OCI-LY1 (cell line): ENCODE data around the gene CBR1.

Source experiments
- EZH2 ChIP-seq: fragments of 200-600 bp; sonication (generic), shearing (Covaris generic); IDR thresholded peaks from 2 replicates; pipeline ENCODE4 v1.8.0; 2017; ENCODE audit warnings: borderline replicate concordance, mixed run types, mild to moderate bottlenecking, antibody characterized with exemption, low read length, moderate library complexity, mixed read lengths
- TF ChIP-seq, protein P1 (sequence below): fragments of 200-600 bp; sonication (generic), shearing (Covaris generic); IDR thresholded peaks from 2 replicates; pipeline ENCODE4 v1.5.1; 2017; ENCODE audit warnings: mild to moderate bottlenecking, antibody characterized with exemption, low read length, moderate library complexity, mixed read lengths

DNA sequence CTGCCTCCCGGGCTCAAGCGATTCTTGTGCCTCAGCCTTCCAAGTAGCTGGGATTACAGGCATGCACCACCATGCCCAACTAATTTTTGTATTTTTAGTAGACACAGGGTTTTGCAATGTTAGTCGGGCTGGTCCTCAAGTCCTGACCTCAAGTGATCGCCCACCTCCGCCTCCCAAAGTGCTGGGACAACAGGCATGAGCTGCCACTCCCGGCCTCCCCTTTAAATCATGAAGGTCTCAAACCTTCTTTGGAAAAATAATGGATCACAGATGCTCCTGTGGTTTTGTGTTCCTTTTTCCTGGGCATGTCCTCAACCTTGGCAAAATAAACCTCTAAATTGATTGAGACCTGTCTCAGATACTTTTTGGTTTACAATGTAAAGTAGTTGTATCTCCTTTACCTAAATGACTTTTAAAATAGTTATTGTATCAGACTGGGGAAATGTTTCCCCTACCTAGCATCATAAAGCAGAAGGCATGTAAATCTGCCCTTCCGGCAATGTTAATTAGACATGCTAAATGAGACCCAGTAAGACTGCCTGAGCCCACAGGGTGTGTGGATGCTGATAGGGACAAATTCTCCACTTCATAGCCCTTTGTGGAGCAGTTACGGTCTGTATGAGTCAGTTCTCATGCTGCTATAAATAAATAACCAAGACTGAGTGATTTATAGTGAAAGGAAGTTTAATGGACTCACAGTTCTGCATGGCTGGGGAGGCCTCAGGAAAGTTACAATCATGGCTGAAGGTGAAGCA is 27.8 kb downstream of the CBR1 start:
- TF ChIP-seq, protein P1, sequence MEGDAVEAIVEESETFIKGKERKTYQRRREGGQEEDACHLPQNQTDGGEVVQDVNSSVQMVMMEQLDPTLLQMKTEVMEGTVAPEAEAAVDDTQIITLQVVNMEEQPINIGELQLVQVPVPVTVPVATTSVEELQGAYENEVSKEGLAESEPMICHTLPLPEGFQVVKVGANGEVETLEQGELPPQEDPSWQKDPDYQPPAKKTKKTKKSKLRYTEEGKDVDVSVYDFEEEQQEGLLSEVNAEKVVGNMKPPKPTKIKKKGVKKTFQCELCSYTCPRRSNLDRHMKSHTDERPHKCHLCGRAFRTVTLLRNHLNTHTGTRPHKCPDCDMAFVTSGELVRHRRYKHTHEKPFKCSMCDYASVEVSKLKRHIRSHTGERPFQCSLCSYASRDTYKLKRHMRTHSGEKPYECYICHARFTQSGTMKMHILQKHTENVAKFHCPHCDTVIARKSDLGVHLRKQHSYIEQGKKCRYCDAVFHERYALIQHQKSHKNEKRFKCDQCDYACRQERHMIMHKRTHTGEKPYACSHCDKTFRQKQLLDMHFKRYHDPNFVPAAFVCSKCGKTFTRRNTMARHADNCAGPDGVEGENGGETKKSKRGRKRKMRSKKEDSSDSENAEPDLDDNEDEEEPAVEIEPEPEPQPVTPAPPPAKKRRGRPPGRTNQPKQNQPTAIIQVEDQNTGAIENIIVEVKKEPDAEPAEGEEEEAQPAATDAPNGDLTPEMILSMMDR = no peak
- no peak for TF ChIP-seq EZH2
